ENCODE results near the gene TNIK.

TNIK gene

DNA sequence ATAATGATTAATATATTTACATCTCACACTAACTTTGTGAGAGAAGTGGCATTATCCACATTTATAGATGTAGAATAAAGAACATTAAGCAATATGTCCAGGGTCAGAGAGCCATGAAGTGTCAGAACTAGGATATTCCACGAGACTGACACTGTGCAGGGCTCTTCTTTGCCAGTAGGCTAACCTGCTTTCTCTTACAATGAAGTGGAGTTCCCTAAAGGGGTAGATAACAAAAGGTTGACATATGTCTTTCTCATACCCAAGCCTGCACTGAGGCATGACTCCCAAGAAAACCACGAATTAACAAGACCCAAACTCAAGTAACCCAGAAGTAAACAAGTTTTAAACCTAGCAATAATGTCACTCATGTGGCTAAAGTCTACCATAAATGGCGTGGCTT is 242.1 kb downstream of the TNIK start:
- DNase-seq: no peak

DNA sequence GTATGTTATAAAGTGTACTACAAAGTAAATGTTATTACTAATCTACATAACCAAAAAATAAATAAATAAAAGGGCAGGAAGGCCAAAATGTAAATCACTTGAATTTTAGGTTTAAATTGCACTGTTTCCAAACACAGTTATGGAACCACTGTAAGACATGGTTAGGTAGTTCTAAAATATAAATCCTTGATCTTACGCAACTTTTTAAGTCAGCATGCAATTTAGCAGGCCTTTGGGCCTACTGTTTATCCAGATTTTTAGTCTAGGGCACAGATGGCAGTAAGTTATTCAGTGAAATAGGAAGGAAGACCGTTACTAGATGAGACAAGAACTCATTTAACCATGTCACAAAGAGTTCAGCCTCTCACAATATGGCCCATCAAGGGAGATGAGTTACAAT is 246.3 kb downstream of the TNIK start:
- no peak for DNase-seq

DNA sequence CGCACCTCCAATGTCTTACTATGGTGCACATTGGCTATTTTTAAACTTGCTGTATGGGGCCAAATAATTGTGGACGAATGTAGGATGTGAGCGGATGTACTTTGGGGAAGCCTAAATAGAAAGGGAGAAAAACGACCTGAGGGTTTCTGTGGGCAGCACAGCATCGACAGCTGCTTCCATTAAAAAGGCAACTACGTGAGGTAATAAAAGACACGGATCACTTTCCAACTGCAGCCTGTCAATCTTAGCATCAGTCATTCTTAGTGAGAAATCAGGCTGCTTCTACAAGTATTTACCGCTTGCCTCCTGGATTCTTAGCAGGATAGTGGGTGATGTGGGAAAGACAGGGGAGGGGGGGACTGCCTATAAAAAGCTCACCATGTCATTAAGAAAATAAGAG is 247.0 kb downstream of the TNIK start:
- no peak for DNase-seq

- DNase-seq: no peak
Observed at GRCh38 chr3:171212648-171213047, 247.6 kb downstream of the TNIK start.

DNA sequence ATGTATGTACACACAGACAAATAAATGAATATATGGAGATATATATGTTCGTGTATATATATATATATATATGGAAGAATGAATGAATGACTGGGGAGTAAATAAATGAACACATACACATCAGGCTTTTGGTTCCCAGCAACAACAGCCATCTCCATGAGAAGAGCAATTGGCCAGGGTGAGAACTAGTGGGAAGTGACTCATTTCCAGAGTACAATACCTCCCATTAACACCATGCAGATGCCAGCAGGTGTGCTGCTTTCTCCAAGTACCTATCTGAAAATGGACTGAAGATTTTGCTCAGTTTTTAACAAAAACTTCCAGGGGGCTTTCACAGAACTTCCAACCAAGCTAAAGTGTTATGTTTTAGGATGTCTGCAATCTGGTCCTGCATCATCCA is 253.9 kb downstream of the TNIK start:
- no peak for DNase-seq

- no peak for DNase-seq
Observed at GRCh38 chr3:171204942-171205341, 255.3 kb downstream of the TNIK start.

GRCh38 chr3:171201825-171202224 is 258.4 kb downstream of the TNIK start:
- no peak for DNase-seq

DNA sequence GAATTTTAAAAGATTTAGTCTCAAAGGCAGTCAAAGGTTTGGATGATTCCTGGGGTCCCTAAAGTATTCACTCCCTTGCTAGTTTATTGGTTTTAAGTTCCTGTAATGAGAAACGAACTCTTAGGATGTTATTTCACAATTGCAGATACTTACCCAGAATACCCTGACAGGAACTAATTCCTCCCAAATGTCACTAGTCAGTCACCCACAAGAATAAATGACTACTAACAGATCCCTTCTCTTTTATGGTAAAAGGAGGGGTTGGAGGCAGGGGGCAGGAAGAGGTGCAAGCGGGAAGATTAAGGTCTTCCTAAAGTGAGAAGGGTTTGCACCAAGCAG is 259.5 kb downstream of the TNIK start:
- DNase-seq: no peak

GRCh38 chr3:171200052-171200749 is 260.0 kb downstream of the TNIK start:
- no peak for DNase-seq

DNA sequence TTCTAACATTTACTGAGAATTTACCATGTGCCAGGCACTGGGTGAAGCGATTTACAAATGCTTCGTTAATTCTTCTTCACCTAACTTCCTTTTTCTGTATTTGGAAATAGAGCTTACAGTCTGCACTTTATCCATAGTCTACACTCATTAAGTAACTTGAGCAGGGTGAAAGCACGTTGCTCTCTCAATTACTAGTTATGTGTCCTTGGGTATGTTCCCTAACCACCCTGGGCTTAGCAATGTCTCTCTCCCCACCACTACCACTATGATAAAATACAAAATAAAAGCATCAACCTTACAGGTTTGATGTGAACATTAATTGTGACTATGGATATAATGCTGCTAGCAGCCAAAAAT is 260.8 kb downstream of the TNIK start:
- DNase-seq: no peak

DNA sequence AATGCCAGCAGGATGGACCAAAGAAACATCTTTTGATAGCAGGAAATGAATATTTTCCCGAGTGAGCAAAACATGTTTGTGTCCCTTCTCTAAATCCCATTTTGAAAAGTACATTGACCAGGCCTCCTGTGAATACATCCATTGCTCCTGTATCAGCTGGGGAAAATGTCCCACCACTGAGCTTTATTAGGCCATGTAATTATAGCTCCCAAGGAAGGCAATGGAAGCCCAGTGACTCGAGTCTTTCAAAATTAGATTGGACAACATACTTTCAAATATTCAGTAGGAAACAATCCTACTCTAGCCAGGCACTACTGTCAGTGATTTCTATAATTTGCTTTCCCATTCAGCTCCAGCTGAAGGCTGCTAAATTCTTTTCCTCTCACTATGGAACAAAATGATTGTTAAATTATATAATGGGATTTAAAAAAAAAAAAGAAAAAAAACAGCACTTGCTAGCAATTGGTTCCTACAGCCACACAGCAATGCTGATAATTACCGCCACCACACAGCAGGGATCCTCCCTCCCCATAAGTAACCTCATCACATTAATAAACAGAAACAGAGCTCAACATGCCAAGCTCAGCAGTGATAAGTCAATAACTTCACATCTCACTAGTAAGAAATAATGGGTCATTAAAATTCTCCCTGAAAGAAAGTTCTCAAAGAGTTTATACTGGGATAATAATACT is 261.3 kb downstream of the TNIK start:
- DNase-seq: no peak

GRCh38 chr3:171195686-171196085 is 264.5 kb downstream of the TNIK start:
- DNase-seq: no peak

DNA sequence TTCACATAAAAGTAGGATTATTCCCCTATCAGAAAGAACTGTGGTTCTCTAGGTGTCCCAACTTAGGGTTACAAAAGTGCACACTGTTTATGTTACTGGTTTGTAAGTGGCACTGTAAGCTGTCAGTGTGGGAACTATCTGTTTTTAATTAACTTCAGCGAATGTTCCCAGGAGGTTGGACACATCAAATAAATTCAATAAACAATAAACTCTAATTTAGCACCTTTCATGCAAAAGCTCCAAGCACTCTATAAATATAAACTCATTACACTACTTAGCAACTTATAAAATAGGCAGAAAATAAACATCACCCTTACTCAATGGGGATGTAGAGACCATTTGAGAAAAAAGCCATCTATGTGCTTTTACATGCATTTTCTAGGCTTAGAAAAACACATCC is 265.2 kb downstream of the TNIK start:
- DNase-seq: no peak

DNA sequence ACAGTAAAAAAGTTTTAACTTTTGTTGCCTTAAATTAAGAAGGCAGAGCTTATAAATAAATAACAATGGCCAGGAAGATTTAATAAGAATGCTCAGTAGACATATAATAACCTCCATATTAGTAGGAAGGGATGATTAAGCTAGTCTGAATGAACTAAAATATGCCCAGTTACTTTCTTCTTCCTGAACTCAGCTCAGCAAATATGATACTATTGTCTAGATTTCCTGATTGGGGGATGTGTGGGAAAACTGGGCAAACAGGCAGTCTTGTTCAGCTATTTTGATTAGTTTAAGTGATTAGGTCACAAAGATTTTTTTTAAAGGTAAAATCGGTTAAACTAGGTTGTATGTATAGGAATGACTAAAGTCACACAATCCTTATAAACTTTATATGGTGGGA is 266.5 kb downstream of the TNIK start:
- no peak for DNase-seq

- no peak for DNase-seq
Observed at GRCh38 chr3:171192176-171192854, 267.9 kb downstream of the TNIK start.

DNA sequence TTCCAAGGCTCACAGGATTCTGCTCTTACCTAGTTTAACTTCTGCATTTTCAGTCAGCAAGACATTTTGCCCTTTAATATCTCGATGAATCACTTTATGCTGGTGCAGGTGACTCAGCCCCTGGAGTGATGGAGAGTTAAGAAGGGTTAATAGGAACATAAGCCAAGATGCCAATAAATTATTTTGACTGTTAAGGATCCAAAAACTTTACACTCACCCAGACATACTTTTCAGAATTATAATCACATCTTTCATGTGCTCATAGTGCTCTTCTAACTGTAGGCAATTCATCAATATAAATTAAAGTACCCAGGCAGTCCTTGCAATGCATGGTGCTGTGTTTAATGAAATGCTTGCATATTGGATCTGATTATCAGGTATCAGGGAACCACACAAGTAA is 269.5 kb downstream of the TNIK start:
- no peak for DNase-seq

DNA sequence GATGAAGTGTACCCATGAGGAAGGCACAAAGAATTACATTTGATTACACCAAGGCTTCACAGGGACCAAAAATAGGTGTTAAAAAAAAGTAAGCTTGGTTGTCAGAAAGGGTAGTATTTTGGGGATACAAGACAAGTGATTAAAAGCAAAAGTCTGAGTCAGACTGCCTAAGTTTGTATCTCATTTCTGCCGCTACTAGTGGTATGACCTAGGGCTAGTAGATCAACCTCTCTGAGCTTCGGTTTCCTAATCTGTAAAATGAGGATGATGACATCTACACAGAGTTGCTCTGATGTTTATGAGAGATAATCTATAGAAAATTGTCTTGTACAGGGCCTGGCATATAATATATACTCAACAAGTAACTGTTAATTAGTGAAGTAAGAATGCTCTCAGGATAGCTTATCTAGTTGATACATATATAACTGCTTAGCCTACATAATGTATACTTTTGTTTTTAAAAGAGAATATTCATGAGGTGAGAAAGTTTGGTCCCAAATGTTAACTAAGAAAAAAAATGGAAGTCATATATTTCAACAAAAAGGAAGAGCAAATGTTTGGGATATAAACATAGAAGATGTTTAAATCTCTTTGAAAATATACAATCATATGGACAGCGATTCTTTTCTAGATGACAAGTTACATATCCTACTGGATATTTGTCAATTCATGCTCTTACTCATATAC is 270.7 kb downstream of the TNIK start:
- DNase-seq: no peak

DNA sequence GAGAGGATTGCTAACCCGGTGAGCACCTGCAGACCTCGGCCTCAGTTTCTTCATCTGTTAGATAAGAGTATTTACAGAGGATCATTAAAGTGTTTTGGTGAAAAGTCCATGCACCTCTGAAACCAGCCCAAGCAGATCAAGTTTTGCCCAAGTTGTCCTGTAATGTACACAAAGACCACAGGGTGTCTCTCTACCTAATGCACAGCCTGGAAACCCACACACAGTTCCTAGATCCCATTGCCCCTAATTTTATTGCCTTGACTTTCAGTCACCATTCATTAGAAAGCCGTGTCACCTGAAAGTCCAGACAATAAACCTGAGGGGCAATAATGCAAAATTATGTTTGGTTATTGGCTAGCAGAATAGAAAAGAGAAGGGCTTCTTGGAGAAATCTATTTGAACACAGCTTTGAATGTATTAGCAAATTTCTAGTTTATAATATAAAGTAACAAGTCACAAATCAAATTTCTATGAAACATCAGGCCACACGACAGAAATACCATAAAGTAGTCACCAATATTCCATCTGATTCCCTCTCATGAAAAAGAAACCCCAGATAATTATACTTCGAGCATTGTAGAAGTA is 272.4 kb downstream of the TNIK start:
- DNase-seq: peak; percentile 57

- DNase-seq: no peak
Observed at GRCh38 chr3:171186817-171187500, 273.2 kb downstream of the TNIK start.

GRCh38 chr3:171186383-171186782 is 273.8 kb downstream of the TNIK start:
- DNase-seq: no peak

- DNase-seq: no peak
Observed at GRCh38 chr3:171185959-171186358, 274.2 kb downstream of the TNIK start.

- no peak for DNase-seq
Observed at GRCh38 chr3:171184372-171184771, 275.8 kb downstream of the TNIK start.

DNA sequence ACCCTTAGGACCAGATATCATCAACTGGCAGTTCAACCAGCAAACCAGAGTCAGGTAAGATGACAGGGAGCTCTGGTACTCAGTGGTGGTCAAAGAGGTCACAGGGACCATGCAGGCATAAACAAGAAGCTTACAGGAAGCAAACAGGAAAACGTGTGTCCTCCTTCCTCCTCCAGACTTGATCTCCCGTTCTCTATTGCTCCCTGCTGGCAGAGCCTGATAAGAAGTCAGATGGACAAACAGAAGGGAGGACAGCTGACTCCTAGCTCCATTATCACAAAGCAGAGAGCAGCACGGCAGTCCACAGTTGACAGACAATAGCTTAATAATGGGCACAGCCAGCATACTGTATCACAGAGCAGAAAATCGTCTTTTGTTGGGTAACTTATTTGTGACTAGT is 277.2 kb downstream of the TNIK start:
- DNase-seq: no peak

Measured in NCI-H1105 treated with DMSO at 0.1 percent for 48 hours (cell line).